DOHH2 (cell line): ENCODE data around the gene COL4A2.

Experiments
- CTCF ChIP-seq: fragments of 200-600 bp; sonication (generic); IDR thresholded peaks from one replicate; pipeline ENCODE4 v1.5.1; 2014; ENCODE audit warnings: antibody characterized with exemption, mild to moderate bottlenecking, low read depth, low read length; ENCODE audit not compliant: poor library complexity, severe bottlenecking
- EZH2phosphoT487 ChIP-seq: fragments of 200-600 bp; sonication (generic); IDR thresholded peaks from 2 replicates; pipeline ENCODE4 v1.6.1; 2017; ENCODE audit warnings: borderline replicate concordance, mild to moderate bottlenecking, antibody characterized with exemption, low read length, moderate library complexity, mixed read lengths

- TF ChIP-seq CTCF = no peak
- TF ChIP-seq EZH2phosphoT487 = no peak
Measured at GRCh38 chr13:110280985-110281688, 25.9 kb upstream of the COL4A2 start.
